Measurements from ENCODE around the gene FGR.
"Not testable (repeated sequence)": the region's sequence is repeated elsewhere in the genome, so short reads cannot be mapped to it uniquely, and the experiment has no call there.

FGR gene

GRCh38 chr1:27634177-27634984 lies 604 bp downstream of the FGR start:
- peak; percentile 82 to 95 (median 91) for DNase-seq

GRCh38 chr1:27633640-27634176 lies 1.3 kb downstream of the FGR start:
- no peak for DNase-seq

GRCh38 chr1:27633298-27633610 lies 1.7 kb downstream of the FGR start:
- no peak for DNase-seq

GRCh38 chr1:27632387-27633297 lies 2.3 kb downstream of the FGR start:
- peak; percentile 59 to 80 (median 68) for DNase-seq

GRCh38 chr1:27630859-27631491 lies 4.0 kb downstream of the FGR start:
- peak; percentile 83 to 91 (median 91) for DNase-seq

- no peak for DNase-seq
These were observed 6.3 kb downstream of the FGR start for GRCh38 chr1:27628712-27629111.

GRCh38 chr1:27627733-27628132 lies 7.3 kb downstream of the FGR start:
- DNase-seq: not testable (repeated sequence)

- no peak for DNase-seq
These were observed 7.9 kb downstream of the FGR start for GRCh38 chr1:27627061-27627460.

GRCh38 chr1:27626031-27626935 lies 8.7 kb downstream of the FGR start:
- peak; percentile 91 to 97 (median 92) for DNase-seq

GRCh38 chr1:27624467-27625178 lies 10.4 kb downstream of the FGR start:
- no peak for DNase-seq

- DNase-seq: no peak
These were observed 11.4 kb downstream of the FGR start for GRCh38 chr1:27623327-27624212.

GRCh38 chr1:27622828-27623227 lies 12.2 kb downstream of the FGR start:
- DNase-seq: peak; percentile 54 to 73 (median 62)

- DNase-seq: peak in 2 of 3 donors; percentile 62
These were observed 13.7 kb downstream of the FGR start for GRCh38 chr1:27621051-27621920.

GRCh38 chr1:27619782-27620438 lies 15.1 kb downstream of the FGR start:
- DNase-seq: not testable (repeated sequence)

GRCh38 chr1:27618341-27619082 lies 16.5 kb downstream of the FGR start:
- peak; percentile 46 to 55 (median 54) for DNase-seq

- no peak for DNase-seq
These were observed 17.6 kb downstream of the FGR start for GRCh38 chr1:27617420-27617819.

- DNase-seq: no peak
These were observed 18.5 kb downstream of the FGR start for GRCh38 chr1:27616441-27616840.
